CD4-positive, alpha-beta memory T cell (primary cell): Measurements from ENCODE around the gene BICD2. TPM values are rescaled to one million over a fixed set of nuclear protein-coding genes. Genes with fewer than 3 reads are reported as not detected.
A peak's percentile ranks its signal among the peaks of the same experiment; 100 is the strongest.

Experiments used
- CTCF ChIA-PET: fragments of 350-600 bp; sonication (Branson Sonifier 250); formaldehyde crosslinking; loops from one replicate; lab custom pipeline; 2021; ENCODE audit warnings: inconsistent platforms; ENCODE audit not compliant: partially characterized antibody; lab: Charles Lee
- POLR2A ChIA-PET: fragments of 350-600 bp; sonication (Branson Sonifier 250); formaldehyde crosslinking; loops from one replicate; lab custom pipeline; 2021; ENCODE audit not compliant: partially characterized antibody; lab: Charles Lee
- DNase-seq, 5 donors: peaks; one replicate each; pipeline versions ENCODE4 v3.0.0 to v3.0.0-alpha.2; 2020 to 2022; ENCODE audit warnings: mixed read lengths in 1 of 5
- H3K27ac ChIP-seq: one replicate; pipeline ENCODE4 v1.7.0; 2013; ENCODE audit warnings: low read depth, low read length
- H3K27me3 ChIP-seq: 2 replicates; pipeline ENCODE4 v1.7.0; 2013; ENCODE audit warnings: mild to moderate bottlenecking, low read length, moderate library complexity; ENCODE audit not compliant: insufficient read depth
- H3K36me3 ChIP-seq: 2 replicates; pipeline ENCODE4 v1.7.0; 2013; ENCODE audit warnings: mild to moderate bottlenecking, low read length, moderate library complexity; ENCODE audit not compliant: insufficient read depth
- H3K4me1 ChIP-seq: 2 replicates; pipeline ENCODE4 v1.7.0; 2013; ENCODE audit warnings: mild to moderate bottlenecking, low read length, moderate library complexity; ENCODE audit not compliant: insufficient read depth
- H3K4me3 ChIP-seq, 2 donors: one replicate each; pipeline ENCODE4 v1.7.0; 2013; ENCODE audit warnings: low read length in 2 of 2, mild to moderate bottlenecking in 1 of 2
- H3K9me3 ChIP-seq, 2 donors: one replicate each; pipeline ENCODE4 v1.7.0; 2013; ENCODE audit warnings: low read length in 2 of 2, control low read depth in 1 of 2; ENCODE audit not compliant: control insufficient read depth in 1 of 2
- H3K27ac Mint-ChIP-seq, 7 donors: one replicate each; pipeline ENCODE4 v1.8.0; 2020 to 2021; ENCODE audit warnings: mixed read lengths in 7 of 7, mild to moderate bottlenecking in 6 of 7, inconsistent platforms in 3 of 7, moderate library complexity in 3 of 7
- H3K27me3 Mint-ChIP-seq, 2 donors: one replicate each; pipeline ENCODE4 v1.8.0; 2020 to 2021; ENCODE audit warnings: mixed read lengths in 2 of 2
- H3K36me3 Mint-ChIP-seq, 2 donors: one replicate each; pipeline ENCODE4 v1.8.0; 2020 to 2021; ENCODE audit warnings: mixed read lengths in 2 of 2, inconsistent platforms in 1 of 2, mild to moderate bottlenecking in 1 of 2
- H3K4me1 Mint-ChIP-seq, 4 donors: one replicate each; pipeline ENCODE4 v1.8.0; 2020 to 2021; ENCODE audit warnings: mixed read lengths in 4 of 4, mild to moderate bottlenecking in 1 of 4
- H3K4me3 Mint-ChIP-seq, 8 donors: one replicate each; pipeline ENCODE4 v1.8.0; 2020 to 2021; ENCODE audit warnings: mixed read lengths in 8 of 8, mild to moderate bottlenecking in 7 of 8, moderate library complexity in 6 of 8, inconsistent platforms in 3 of 8
- H3K9me3 Mint-ChIP-seq, 8 donors: one replicate each; pipeline ENCODE4 v1.8.0; 2020 to 2021; ENCODE audit warnings: mixed read lengths in 8 of 8, mild to moderate bottlenecking in 5 of 8, inconsistent platforms in 3 of 8, moderate library complexity in 1 of 8
- intact Hi-C: fragments of 100-400 bp; cut with micrococcal nuclease; formaldehyde crosslinking; loops from one replicate; pipeline ENCODE4 v1.15.1; 2023
- polyA plus RNA-seq, 2 donors: library from polyadenylated mRNA; unstranded; fragments of 300-500 nt; fragmentation: Illumina TruSeq; gene quantifications; one replicate each; pipeline ENCODE4 v1.2.3, GENCODE V29; 2021
- total RNA-seq, 2 experiments: library from RNA; stranded (reverse); gene quantifications; one replicate each; pipeline ENCODE4 v1.2.3, GENCODE V29; 2021

BICD2 gene
- total and polyA plus RNA-seq, 4 experiments from 2014 or later = 3.8 to 34.2 (median 26.7) TPM

DNA sequence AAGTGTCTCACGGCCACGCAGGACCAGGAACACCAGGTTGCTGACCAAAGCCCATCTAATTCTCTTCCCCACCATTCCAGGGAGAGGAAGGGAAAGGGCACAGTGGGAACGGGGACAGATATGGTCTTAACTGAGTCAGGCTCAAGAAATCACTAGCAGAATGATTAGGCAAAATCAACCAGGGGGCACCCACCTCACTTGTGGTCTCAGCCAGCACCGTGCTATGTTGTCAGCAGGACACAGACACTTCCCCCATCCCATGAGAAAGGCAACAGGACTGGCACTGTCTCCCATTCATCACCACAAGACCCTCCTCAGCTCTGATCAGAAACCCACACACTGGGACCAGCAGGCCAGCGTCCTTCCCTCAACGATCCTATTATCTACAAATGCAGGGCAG, 2.9 kb downstream of the BICD2 start:
- H3K4me3 ChIP-seq = no peak overlapping the region
- H3K27ac ChIP-seq = no peak overlapping the region
- no peaks in the 10 kb centered on the region for H3K27me3 ChIP-seq
- Mint-ChIP-seq H3K36me3 (peaks cover 0 to 6% of the 10 kb centered on the region in 2 donors), H3K4me1 (peaks cover 39 to 60% (median 49%) of the 10 kb centered on the region in 4 donors), H3K9me3 (no peaks in the 10 kb centered on the region), H3K4me3 (peak overlapping the region in 6 of 8 donors; percentile 2 to 97 (median 56)), H3K27me3 (no peaks in the 10 kb centered on the region), H3K27ac (peak overlapping the region in 6 of 7 donors; percentile 4 to 97 (median 66))
- intact Hi-C loops = loop anchor here (10.0 kb wide), 3 partner anchors 467 to 1493 kb away; partner anchors contain the start of genes IARS1 and ZNF169
- peaks cover 55% of the 10 kb centered on the region for H3K4me1 ChIP-seq
- ChIA-PET POLR2A (no interaction called here), CTCF (no interaction called here)
- no peaks in the 10 kb centered on the region for H3K36me3 ChIP-seq
- DNase-seq = no peak
- no peaks in the 10 kb centered on the region for H3K9me3 ChIP-seq

DNA sequence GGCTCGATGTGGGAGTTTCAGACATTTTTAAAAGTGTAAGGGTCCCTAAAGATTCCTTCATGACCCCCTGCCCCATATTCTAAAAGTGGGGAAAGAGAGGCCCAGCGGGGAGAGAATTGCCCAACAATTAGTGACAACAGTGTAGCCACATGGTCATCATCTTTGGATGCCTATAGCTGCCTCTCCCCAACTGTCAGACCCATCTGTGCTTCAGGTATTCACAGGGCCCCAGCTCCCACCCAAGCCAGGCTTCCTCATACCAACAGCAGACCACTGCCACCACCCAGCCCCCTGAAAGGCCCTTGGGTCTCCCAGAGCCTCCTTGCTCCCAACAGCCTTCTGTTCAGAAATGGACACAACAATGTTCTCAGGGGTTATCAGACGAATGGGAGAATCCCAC, 4.1 kb downstream of the BICD2 start:
- Histone ChIP-seq H3K27me3 (no peaks in the 10 kb centered on the region), H3K9me3 (no peaks in the 10 kb centered on the region), H3K36me3 (no peaks in the 10 kb centered on the region), H3K4me3 (no peak overlapping the region), H3K4me1 (peaks cover 45% of the 10 kb centered on the region), H3K27ac (no peak overlapping the region)
- Mint-ChIP-seq H3K9me3 (peaks cover 0 to 2% (median under 1%) of the 10 kb centered on the region in 8 donors), H3K4me1 (peaks cover 31 to 51% (median 44%) of the 10 kb centered on the region in 4 donors), H3K36me3 (peaks cover 2 to 4% of the 10 kb centered on the region in 2 donors), H3K27ac (peak overlapping the region in 4 of 7 donors; percentile 35 to 77 (median 52)), H3K27me3 (no peaks in the 10 kb centered on the region), H3K4me3 (peak overlapping the region in 1 of 8 donors; percentile 24)
- POLR2A ChIA-PET = interaction anchor here (1.5 kb wide), 1 partner anchor 11 kb away, joined by 3 read pairs; no protein-coding TSS in a partner anchor
- CTCF ChIA-PET = no interaction called here
- DNase-seq = no peak
- intact Hi-C loops = loop anchor here (10.0 kb wide), 3 partner anchors 466 to 1494 kb away; partner anchors contain the start of genes IARS1 and ZNF169

GRCh38 chr9:92760070-92760469, 4.6 kb downstream of the BICD2 start:
- no peak overlapping the region for H3K4me3 ChIP-seq
- Mint-ChIP-seq H3K4me1 (peaks cover 31 to 52% (median 43%) of the 10 kb centered on the region in 4 donors), H3K4me3 (no peak overlapping the region), H3K27me3 (no peaks in the 10 kb centered on the region), H3K36me3 (peaks cover 4 to 6% of the 10 kb centered on the region in 2 donors), H3K27ac (peak overlapping the region in 4 of 7 donors; percentile 6 to 57 (median 35)), H3K9me3 (peaks cover 0 to 5% (median 1%) of the 10 kb centered on the region in 8 donors)
- no peaks in the 10 kb centered on the region for H3K36me3 ChIP-seq
- no peaks in the 10 kb centered on the region for H3K27me3 ChIP-seq
- H3K27ac ChIP-seq = no peak overlapping the region
- POLR2A ChIA-PET = interaction anchor here (1.0 to 1.5 kb wide), 3 partner anchors 10 to 90 kb away, joined by 3 read pairs; partner anchors contain the start of gene IPPK
- H3K9me3 ChIP-seq = no peaks in the 10 kb centered on the region
- intact Hi-C loops = loop anchor here (10.0 kb wide), 3 partner anchors 465 to 1495 kb away; partner anchors contain the start of genes IARS1 and ZNF169
- CTCF ChIA-PET = no interaction called here
- no peak for DNase-seq
- peaks cover 44% of the 10 kb centered on the region for H3K4me1 ChIP-seq

DNA sequence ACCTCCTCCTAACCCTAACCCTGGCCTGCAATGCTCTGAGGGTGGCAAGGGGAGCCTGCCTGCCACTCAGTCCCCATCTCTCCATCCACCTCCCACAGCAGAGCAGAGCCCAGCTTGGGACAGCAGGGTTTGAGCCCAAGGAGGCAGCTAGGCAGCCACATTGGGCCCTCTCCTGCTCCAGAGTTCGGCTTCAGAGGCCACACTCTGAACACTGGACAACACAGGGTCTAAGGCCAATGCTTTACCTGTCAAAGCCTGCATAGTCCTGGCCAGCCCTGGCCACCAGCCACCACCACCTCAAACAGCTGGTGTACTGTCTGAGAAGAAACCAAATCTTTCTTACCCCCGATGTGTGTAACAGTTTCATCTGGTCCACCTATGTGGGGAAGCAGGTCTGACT, 5.2 kb downstream of the BICD2 start:
- ChIA-PET POLR2A (interaction anchor here (1.0 to 1.4 kb wide), 2 partner anchors 12 to 89 kb away, joined by 3 read pairs; partner anchors contain the start of gene IPPK), CTCF (interaction anchor here (2.9 kb wide), 1 partner anchor 43 kb away, joined by 8 read pairs; no protein-coding TSS in a partner anchor)
- H3K4me1 Mint-ChIP-seq = peaks cover 33 to 55% (median 46%) of the 10 kb centered on the region in 4 donors
- Histone ChIP-seq H3K4me3 (no peak overlapping the region), H3K27ac (no peak overlapping the region), H3K36me3 (no peaks in the 10 kb centered on the region), H3K9me3 (no peaks in the 10 kb centered on the region), H3K4me1 (peaks cover 44% of the 10 kb centered on the region), H3K27me3 (no peaks in the 10 kb centered on the region)
- no peak overlapping the region for H3K4me3 Mint-ChIP-seq
- no peaks in the 10 kb centered on the region for H3K27me3 Mint-ChIP-seq
- no peak for DNase-seq
- intact Hi-C loops = no loop called here
- H3K27ac Mint-ChIP-seq = peak overlapping the region in 5 of 7 donors; percentile 46 to 82 (median 72)
- H3K36me3 Mint-ChIP-seq = peaks cover 4 to 6% of the 10 kb centered on the region in 2 donors
- peaks cover 0 to 5% (median 1%) of the 10 kb centered on the region in 8 donors for H3K9me3 Mint-ChIP-seq

GRCh38 chr9:92756792-92757191, 7.8 kb downstream of the BICD2 start:
- Histone ChIP-seq H3K27ac (no peak overlapping the region), H3K36me3 (no peaks in the 10 kb centered on the region), H3K4me1 (peaks cover 36% of the 10 kb centered on the region), H3K4me3 (no peak overlapping the region), H3K27me3 (no peaks in the 10 kb centered on the region), H3K9me3 (no peaks in the 10 kb centered on the region)
- Mint-ChIP-seq H3K4me1 (peaks cover 31 to 56% (median 44%) of the 10 kb centered on the region in 4 donors), H3K36me3 (peaks cover 2 to 13% of the 10 kb centered on the region in 2 donors), H3K27ac (no peak overlapping the region), H3K27me3 (no peaks in the 10 kb centered on the region), H3K9me3 (peaks cover 0 to 7% (median 1%) of the 10 kb centered on the region in 8 donors), H3K4me3 (no peak overlapping the region)
- CTCF ChIA-PET = interaction anchor here (2.9 kb wide), 1 partner anchor 40 kb away, joined by 8 read pairs; no protein-coding TSS in a partner anchor
- intact Hi-C loops = no loop called here
- POLR2A ChIA-PET = no interaction called here
- DNase-seq = no peak

- Mint-ChIP-seq H3K9me3 (peaks cover 0 to 7% (median 1%) of the 10 kb centered on the region in 8 donors), H3K4me3 (no peak overlapping the region), H3K36me3 (peaks cover 2 to 17% of the 10 kb centered on the region in 2 donors), H3K4me1 (peaks cover 30 to 46% (median 42%) of the 10 kb centered on the region in 4 donors), H3K27me3 (no peaks in the 10 kb centered on the region), H3K27ac (no peak overlapping the region)
- POLR2A ChIA-PET = interaction anchor here (0.7 kb wide), 1 partner anchor 9 kb away, joined by 3 read pairs; no protein-coding TSS in a partner anchor
- DNase-seq = no peak
- Histone ChIP-seq H3K36me3 (no peaks in the 10 kb centered on the region), H3K9me3 (no peaks in the 10 kb centered on the region), H3K4me3 (no peak overlapping the region), H3K4me1 (peaks cover 19% of the 10 kb centered on the region), H3K27me3 (no peaks in the 10 kb centered on the region), H3K27ac (no peak overlapping the region)
- intact Hi-C loops = no loop called here
- CTCF ChIA-PET = no interaction called here
Measured at GRCh38 chr9:92754091-92754745, 10.4 kb downstream of the BICD2 start.
